ENCODE data around the gene RETN. TPM values are rescaled to one million over a fixed set of nuclear protein-coding genes. Genes with fewer than 3 reads are reported as not detected.

RETN gene, protein sequence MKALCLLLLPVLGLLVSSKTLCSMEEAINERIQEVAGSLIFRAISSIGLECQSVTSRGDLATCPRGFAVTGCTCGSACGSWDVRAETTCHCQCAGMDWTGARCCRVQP
- total RNA-seq, result not detected in 2 replicates

GRCh38 chr19:7668842-7669241 is at the start of gene RETN:
RETN (plus strand) TSS chr19:7669049; CDS start chr19:7669327, 278 bp downstream.

DNA sequence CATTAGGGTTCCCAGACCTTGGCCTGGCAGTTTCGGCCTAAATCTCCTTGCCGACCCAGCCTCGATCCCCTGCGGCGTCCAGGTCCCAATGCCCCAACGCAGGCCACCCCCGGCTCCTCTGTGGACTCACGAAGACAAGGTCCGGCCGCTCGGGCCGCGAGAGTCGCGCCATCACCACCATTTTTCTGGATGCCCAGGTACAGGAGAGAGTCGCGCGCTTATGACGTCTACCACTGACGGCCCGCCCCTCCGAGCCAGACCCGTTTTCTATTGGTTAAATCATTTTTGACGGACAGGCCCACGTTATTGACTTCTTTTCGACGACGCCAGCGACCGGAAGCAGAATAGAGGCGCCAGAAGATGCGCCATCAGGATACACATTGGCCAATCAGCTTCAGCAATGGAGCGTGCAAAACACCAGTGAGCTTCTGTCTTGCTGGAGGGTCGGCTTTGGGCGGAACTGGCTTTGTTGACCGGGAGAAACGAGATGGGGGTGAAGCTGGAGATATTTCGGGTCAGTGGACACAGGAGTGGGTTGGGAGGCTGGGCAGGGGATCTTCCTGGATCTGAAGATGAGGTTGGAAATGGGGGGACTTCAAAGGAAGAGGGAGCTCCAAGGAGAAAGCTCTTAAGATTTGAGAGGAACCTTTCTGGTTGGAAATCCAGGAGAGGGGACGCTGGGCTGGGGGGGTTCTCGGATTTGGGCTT is 39.3 kb upstream of the RETN start, which contains the start of the genes PET100 and XAB2:
Gene PET100, plus strand, starts transcription at position 447 of the 708 bp plus-strand sequence. Its CDS starts 41 bp downstream, at position 488.
Gene XAB2, minus strand, starts transcription at position 199 of the 708 bp plus-strand sequence. Its CDS starts 18 bp downstream, at position 181.

DNA sequence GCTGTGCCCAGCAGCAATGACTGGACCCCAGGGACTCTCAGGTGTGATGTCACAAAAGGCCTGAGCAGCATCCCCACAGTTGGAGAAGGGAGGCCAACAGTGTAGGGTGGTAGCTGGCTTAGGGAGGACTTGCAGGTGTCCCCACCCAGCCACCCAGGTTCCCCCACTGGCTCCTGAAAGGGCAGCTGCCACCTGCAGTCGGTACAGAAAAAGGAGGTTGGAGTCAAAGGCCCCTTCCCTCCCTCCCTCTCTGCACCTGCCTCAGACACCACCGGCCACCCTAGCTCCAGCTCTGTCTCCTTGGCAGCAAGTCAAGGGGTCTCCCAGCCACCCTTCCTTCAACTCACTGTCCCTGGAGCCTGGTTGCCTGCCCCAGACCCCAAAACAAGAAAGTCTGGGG is 35.2 kb upstream of the RETN start, which contains the start of gene PCP2:
Gene PCP2, minus strand, starts transcription at position 22 of the 400 bp plus-strand sequence. CDS start 262 bp downstream, outside the sequence.

GRCh38 chr19:7636691-7637373 is 32.0 kb upstream of the RETN start, which contains the start of gene STXBP2:
STXBP2 (plus strand) TSS chr19:7637110; CDS start chr19:7637150, 40 bp downstream.

DNA sequence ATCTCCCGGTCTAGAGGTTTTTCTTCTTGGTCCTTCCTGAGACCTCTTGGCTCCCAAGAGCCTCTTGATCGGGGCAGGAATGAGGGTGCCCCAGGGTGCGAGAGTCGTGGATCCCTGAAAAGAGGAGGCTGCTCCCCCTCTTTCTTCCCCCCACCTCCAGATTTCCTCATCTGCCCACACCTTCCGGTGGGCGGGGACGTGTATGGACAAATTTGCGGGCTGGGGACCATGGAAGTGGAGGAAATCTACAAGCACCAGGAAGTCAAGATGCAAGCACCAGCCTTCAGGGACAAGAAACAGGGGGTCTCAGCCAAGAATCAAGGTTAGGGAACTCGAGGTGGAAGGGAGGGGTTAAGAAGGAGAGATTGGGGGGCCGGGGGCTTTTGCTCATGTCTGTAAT is 8.0 kb downstream of the RETN start, which contains the start of gene MCEMP1:
Gene MCEMP1, plus strand, starts transcription at position 237 of the 400 bp plus-strand sequence. Its CDS starts 31 bp downstream, at position 268.

GRCh38 chr19:7680606-7681339 is 11.9 kb downstream of the RETN start, which contains the start of gene TRAPPC5:
TRAPPC5 (plus strand) TSS chr19:7680833; CDS start chr19:7682254, 1,421 bp downstream.

GRCh38 chr19:7701654-7702457 is 33.0 kb downstream of the RETN start, which contains the start of gene FCER2:
FCER2 (minus strand) TSS chr19:7702131; CDS start chr19:7699760, 2,371 bp downstream.

Other genes starting within 250 kb of the RETN start
- gene PEX11G, start 180.0 kb upstream of the RETN start, total RNA-seq, result 0.57 and 4.2 TPM in 2 replicates
- 19.0 and 36.5 TPM in 2 replicates for gene ZNF358, start 152.9 kb upstream of the RETN start, total RNA-seq
- 9.4 and 17.1 TPM in 2 replicates for gene MCOLN1, start 146.4 kb upstream of the RETN start, total RNA-seq
- gene PNPLA6, start 133.3 kb upstream of the RETN start, total RNA-seq, result 80.8 and 115 TPM in 2 replicates
- not detected in 2 replicates for gene CAMSAP3, start 73.2 kb upstream of the RETN start, total RNA-seq
- gene XAB2, start 39.5 kb upstream of the RETN start, total RNA-seq, result 44.6 and 47.8 TPM in 2 replicates
- 3.5 and 4.7 TPM in 2 replicates for gene PET100, start 39.3 kb upstream of the RETN start, total RNA-seq
- gene PCP2, start 35.3 kb upstream of the RETN start, total RNA-seq, result not detected in 2 replicates
- gene STXBP2, start 31.9 kb upstream of the RETN start, total RNA-seq, result 15.7 and 60.4 TPM in 2 replicates
- not detected in 2 replicates for gene MCEMP1, start 8.0 kb downstream of the RETN start, total RNA-seq
- gene TRAPPC5, start 11.8 kb downstream of the RETN start, total RNA-seq, result 37.9 and 42.7 TPM in 2 replicates
- gene FCER2, start 33.1 kb downstream of the RETN start, total RNA-seq, result not detected in 2 replicates
- gene CLEC4G, start 63.1 kb downstream of the RETN start, total RNA-seq, result not detected in 2 replicates
- gene CD209, start 78.5 kb downstream of the RETN start, total RNA-seq, result 0.14 TPM in 1 of 2 replicates, not detected in the other
- not detected in 2 replicates for gene CLEC4M, start 94.2 kb downstream of the RETN start, total RNA-seq
- gene EVI5L, start 161.2 kb downstream of the RETN start, total RNA-seq, result 27.8 and 39.2 TPM in 2 replicates
- not detected in 2 replicates for gene PRR36, start 205.3 kb downstream of the RETN start, total RNA-seq
- 2.6 and 5.3 TPM in 2 replicates for gene LRRC8E, start 219.5 kb downstream of the RETN start, total RNA-seq
- gene MAP2K7, start 234.8 kb downstream of the RETN start, total RNA-seq, result 13.8 and 14.6 TPM in 2 replicates
- gene TGFBR3L, start 245.8 kb downstream of the RETN start, total RNA-seq, result 0.86 and 1.3 TPM in 2 replicates